GM19372 (cell line): ENCODE results near the gene ARHGEF16.

ENCODE experiments used
- ATAC-seq: cut with Tn5 transposase; IDR thresholded peaks from one replicate; pipeline ENCODE4 v1.9.1; 2021; ENCODE audit warnings: mild to moderate bottlenecking, low read depth, moderate library complexity; ENCODE audit not compliant: unreplicated experiment

The ARHGEF16 gene

DNA sequence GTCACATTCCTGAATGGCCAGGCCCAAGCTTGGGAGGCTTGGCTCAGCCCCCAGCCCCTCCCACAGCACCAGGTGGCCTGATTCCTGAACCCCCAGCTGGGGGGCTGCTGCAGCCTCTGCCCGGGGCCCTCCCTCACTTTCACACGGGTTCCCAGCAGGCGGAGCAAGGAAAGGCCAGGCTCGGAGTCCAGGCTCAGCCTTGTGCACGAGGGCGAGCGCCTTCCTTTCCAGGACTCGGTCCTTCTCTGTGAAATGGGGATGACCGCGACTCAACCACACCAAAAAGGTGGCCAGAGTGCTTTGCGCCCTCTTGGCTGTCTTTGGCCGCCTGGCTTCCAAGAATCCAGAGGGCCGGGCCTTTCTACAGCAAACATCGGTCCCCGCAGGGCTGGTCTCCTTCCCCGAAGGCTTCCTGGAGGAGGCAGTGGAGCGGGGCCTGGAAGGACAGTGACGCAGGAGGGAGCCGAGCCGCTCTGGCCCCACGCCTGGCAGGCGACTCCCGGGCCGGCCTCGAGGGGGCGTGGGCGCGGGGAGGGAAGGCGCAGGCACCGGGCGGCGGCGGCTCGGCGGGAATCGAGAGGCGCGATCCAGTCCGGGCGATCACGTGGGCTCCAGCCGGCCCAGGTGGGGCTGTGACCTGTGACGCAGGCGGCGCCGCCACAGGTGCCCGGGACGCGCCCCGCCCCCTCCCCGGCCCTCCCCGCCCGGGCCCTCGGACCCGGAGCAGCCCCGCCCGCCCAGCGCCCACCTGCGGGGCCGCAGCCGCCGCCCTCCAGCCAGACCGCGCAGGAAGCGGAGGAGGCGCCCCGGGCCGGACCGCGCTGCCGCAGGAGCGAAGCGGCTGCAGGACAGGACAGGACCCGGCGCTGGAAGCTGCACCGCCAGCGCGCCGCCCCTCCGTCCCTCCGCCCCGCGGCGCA, at the start of gene ARHGEF16:
ARHGEF16 (plus strand) TSS at position 775 of the 920 bp plus-strand sequence. CDS start 8,420 bp downstream, outside the sequence.
- no peak for ATAC-seq

DNA sequence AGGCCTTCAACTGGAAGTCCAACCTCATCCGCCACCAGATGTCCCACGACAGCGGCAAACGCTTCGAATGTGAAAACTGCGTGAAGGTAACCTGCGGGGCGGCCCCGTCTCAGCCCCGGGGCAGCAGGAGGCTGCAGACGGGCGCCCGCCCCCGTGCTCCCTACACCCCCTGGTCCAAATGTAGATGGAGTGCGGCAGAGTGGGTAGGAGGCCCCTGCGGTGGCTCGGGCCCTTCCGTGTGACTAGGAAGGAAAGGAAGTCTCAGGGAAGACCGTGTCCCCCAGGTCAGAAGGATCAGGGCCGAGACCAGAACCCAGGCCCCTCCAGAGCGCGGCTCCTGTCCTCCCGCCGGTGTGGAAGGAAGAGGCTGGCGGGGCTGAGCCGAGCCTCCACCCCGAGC, 49.7 kb upstream of the ARHGEF16 start:
- ATAC-seq: no peak

DNA sequence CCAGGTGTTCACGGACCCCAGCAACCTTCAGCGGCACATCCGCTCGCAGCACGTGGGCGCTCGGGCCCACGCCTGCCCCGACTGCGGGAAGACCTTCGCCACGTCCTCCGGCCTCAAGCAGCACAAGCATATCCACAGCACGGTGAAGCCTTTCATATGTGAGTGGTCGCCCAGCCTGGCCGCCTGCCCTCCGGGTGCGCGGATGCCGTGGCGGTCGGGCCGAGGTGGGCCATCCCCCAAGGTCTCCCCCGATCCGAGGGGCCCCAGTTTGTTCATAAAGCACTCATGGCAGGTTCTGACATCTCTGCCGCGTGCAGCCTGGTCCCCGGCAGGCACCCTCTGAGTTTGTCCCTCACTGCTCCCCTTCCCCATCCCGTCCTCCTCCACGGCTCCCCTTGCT, 49.0 kb upstream of the ARHGEF16 start:
- no peak for ATAC-seq

DNA sequence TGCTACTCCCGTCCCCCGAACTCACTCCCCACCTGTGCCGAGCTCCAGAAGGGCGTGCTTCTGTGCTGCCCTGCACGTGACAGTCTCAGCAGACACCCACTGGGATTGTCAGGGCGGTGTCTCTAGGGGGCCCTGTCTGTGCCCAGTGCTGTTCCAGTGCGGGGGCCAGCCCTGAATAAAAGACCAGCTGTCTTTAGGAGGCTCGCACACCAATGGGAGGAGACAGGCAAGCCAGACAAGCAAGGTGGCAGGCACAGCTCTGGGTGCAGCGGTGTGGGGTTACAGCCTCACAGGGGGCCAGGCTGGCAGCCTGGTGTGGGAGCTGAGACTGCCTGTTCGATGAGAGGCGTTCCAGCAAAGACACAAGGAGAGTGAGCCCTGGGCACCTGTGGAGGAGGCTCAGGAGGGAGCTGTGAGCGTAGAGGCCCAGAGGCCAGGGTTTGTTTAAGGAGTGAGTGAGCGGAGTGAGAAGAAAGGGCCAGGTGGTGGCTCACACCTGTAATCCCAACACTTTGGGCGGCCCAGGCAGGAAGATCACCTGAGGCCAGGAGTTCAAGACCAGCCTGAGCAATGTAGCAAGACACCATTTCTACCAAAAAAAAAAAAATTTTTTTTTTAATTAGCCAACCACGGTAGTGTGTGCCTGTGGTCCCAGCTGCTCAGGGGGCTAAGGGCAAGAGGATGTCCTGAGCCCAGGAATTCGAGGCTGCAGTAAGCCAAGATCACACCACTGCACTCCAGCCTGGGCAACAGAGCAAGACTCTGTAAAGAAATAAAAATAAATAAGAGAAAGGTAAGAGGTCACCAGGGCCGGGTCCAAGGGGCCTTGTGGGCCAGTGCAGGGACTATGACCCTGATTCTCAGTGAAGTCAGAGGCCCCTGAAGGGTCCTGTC, 48.2 kb upstream of the ARHGEF16 start:
- ATAC-seq: no peak

DNA sequence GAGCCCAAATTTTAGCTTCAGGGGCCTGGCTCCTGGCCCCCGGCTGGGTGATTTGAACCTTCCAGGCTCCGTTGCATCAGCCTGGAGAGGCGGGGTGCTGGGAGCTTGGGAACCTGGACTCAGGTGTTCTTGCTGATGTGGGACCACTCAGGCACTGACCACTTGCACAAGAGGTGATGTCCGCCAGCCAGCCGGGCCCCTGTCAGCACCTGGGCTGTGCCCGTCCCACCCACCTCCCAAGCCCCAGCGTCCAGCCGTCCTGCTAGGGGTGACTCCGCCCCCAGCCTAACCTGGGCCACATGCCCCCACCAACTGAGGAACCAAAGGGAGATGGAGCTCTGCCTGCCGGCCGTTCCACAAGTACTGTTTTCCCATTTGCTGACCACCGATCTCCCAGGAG, 47.4 kb upstream of the ARHGEF16 start:
- ATAC-seq: no peak

DNA sequence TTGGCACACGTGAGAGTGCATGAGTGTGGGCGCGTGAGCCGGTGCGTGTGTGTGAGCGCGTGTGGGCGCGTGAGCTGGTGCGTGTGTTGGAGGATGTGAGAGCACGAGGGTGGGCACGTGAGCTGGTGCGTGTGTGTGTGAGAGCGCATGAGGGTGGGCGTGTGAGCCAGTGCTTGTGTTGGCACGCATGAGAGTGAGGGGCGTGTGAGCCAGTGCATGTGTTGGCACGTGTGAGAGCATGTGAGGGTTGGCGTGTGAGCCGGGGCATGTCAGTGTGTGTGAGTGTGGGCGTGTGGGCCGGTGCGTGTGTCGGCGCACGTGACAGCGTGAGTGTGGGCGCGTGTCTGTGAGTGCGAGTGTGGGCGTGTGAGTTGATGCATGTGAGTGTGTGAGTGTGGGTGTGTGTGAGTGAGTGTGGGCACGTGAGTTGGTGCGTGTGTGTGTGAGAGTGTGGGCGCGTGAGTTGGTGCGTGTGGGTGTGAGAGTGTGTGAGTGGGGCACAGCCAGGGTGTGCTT, 45.7 kb upstream of the ARHGEF16 start:
- ATAC-seq: no peak

DNA sequence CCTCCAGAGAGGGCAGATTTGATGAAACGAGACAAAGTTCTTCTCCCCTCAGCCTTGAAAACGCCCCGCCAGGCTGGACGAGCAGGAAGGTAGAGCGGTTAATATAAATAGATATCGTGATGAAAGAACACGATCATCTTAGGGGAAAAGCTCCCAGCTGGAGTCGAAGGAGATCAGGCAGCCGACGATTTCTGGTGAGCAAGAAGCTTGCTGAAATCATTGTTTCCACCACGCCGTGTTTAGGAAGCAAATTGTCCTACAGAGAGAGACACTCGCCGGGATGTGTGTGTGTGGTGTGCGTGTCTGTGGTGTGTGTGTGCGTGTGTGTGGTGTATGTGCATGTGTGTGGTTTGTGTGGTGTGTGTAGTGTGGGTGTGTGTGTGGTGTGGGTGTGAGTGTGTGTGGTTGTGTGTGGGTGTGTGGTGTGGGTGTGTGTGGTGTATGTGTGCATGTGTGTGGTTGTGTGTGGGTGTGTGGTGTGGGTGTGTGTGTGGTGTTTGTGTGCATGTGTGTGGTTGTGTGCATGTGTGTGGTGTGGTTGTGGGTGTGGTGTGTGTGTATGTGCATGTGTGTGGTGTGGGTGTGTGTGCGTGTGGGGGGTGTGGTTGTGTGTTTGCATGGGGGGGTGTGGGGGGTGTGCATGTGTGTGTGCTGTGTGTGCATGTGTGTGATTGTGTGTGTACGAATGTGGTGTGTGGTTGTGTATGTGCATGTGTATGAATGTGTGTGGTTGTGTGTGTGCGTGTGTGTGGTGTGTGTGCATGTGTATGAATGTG, 44.9 kb upstream of the ARHGEF16 start:
- ATAC-seq: no peak

DNA sequence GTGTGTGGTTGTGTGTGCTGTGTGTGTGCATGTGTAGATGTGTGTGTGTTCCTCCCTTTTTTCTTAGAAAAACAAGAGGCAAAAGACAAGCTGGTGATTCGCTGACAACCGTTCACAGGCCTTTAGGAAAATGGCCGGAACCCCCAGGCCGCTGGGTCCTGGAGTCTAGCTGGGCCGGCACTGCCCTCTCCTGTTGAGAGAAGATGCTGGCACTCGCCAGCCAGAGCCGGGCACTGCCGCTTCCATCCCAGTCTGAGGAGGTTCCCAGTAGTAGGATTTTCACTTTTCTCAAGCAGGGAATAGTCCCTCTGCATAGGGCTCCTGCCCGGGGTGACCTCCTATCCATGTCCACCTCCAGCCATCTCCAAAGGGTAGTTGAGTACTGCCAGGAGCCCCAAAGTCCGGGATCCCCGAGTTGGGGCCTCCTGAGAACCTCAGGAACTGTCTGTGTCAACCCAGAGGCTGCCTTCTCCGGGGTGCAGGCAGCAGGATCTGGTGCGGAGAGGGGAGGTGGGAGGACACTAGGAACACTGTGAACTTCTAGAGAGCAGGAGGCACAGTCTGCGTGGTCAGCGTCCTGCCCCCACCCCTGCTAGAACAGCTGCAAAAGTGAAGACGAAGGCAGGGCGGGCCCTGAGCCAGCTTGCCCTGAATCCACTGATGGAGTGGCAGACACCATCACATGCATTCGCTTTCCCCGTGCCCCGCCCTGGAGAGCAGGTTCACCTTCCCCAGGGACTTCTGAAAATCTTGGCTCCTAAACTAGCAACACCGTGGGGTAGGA, 44.1 kb upstream of the ARHGEF16 start:
- no peak for ATAC-seq

DNA sequence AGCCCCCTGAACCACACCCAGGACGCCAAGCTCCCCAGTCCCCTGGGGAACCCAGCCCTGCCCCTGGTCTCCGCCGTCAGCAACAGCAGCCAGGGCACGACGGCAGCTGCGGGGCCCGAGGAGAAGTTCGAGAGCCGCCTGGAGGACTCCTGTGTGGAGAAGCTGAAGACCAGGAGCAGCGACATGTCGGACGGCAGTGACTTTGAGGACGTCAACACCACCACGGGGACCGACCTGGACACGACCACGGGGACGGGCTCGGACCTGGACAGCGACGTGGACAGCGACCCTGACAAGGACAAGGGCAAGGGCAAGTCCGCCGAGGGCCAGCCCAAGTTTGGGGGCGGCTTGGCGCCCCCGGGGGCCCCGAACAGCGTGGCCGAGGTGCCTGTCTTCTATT, 42.7 kb upstream of the ARHGEF16 start:
- ATAC-seq: no peak

DNA sequence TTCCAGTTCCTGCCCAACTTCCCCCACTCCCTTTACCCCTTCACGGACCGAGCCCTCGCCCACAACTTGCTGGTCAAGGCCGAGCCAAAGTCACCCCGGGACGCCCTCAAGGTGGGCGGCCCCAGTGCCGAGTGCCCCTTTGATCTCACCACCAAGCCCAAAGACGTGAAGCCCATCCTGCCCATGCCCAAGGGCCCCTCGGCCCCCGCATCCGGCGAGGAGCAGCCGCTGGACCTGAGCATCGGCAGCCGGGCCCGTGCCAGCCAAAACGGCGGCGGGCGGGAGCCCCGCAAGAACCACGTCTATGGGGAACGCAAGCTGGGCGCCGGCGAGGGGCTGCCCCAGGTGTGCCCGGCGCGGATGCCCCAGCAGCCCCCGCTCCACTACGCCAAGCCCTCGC, 42.1 kb upstream of the ARHGEF16 start:
- ATAC-seq: no peak

DNA sequence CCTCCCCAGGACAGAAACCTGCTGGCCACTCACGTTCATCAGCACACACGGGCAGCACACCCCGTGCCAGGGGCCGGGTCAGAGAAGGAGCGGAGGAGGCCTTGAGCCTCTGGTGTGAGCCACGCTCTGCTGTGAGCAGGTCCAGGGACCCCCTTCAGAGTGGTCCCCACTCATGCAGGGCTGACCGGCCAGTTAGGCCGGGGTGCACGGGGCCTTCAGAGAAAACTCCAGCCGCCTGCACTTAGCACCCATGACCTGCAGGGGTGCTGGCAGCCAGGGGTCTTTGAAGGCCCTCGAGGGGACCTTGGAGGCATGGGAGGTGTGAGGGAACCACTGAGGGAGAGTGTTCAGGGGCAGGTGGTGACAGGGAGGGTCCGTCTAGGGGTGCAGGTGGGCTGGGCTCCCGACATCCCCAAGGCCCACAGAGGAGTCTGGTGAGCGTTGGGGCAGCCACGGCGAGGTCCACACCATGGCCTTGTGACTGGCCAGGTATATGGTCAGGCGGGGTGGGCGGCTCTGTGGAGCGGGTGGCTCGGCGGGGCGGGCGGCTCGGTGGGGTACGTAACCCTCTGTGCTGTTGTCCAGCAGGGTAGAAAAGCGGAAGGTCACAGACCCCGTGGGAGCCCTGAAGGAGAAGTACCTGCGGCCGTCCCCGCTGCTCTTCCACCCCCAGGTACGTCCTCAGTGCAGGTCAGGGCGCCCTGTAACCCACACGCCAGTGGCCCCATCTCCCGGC, 40.3 kb upstream of the ARHGEF16 start:
- no peak for ATAC-seq

DNA sequence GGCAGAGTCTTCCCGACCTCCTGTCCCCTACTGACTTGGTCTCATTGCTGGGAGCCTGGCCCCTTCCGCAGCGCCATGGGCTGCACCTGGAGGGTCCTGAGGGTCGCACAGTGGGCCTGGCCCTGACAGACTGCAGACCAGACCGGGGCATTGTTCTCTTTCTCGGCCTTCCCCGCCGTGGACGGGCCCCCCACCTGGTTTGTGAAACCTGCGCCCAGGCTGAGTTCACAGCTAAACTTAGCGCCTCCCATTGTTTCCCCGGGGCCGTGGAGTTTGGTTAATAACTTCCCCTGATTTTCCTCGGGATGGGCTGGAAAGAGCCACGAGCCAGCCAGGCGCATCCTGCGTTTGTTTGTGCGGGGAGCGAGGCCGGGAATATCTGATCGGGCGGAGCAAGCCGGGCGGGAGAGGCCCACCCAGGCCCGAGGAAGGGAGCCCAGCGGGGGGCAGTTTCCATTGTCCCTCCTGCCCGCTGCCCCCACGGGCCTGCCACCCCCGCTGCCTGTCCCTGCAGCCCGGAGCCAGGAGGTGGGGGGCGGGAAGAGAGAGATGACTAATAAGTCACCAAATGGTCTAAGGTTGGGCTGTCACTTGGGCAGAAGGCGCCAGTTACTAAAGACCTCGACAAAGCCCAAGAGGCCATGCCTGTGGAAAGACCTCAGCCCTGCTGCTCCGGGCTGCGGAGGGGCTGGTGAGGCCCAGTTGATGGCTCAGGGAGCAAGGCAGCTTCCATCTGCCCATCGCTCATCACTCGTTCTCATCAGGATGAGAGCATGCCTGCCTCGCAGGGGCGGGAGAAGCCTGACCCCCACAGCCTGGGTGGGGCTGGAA, 39.0 kb upstream of the ARHGEF16 start:
- ATAC-seq: no peak

DNA sequence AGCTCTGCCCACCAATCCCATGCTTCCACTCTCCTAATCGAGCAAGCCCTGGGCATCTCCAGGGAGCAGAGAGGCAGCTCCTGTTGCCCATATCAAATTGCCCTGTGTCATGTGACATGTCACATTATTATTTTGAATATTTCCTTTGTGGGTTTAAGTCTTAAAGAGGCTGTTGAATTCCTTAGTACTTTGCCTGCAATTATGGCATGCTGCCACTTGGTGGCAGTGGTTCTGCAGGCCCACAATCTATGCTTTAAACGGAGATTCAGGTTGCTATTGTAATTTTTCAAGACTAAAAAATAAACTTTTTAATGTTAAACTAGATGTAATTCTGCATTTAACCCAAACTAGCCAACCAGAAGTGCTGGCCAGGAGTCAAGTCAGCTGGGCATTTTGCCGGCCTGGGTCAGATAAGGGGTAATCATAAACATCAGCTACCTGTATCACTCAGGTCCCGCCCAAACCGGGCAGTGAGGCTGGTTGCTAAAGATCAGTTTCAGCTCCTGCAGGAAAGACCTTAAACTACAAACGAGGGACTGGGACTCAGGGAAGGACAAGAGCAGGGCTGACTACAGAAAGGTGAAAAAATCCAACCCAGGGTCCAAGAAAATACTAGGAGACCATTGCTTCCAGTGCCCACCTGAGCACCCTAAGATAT, 37.3 kb upstream of the ARHGEF16 start:
- no peak for ATAC-seq

DNA sequence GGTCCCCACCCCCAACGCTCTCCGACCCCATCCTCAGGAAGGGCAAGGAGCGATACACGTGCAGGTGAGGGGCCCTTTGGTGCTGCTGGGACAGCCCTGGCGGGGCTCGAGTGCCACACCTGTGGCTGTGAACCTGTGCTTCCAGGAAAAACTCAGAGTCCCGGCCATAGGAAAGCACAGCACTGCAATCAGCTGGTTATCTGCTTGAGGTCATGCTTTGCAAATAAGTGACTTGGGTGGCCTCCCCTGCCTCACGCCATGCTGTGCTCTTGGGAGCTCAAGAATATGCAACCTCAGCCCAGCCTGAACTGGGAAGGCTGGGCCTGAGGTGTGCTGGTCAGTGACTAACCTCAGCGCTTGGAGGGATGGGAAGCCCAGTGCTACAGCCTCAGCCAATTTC, 36.5 kb upstream of the ARHGEF16 start:
- ATAC-seq: no peak

DNA sequence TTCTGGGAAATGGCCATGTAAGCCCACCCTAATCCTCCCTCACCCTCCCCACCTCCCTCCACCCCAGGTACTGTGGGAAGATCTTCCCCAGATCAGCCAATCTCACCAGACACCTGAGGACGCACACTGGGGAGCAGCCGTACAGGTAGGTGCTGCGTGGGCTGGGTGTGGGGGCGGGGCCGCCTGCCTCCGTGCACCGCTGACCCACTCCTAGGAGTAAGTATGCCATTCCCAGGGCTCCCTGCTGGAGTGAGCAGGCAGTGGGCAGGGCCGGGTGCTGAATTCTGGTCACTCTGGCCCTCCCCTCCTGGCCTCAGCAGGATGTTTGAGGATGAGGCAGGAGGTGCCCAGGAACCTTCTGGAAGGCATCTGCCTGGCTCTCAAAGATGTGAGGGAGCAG, 35.9 kb upstream of the ARHGEF16 start:
- ATAC-seq: no peak

DNA sequence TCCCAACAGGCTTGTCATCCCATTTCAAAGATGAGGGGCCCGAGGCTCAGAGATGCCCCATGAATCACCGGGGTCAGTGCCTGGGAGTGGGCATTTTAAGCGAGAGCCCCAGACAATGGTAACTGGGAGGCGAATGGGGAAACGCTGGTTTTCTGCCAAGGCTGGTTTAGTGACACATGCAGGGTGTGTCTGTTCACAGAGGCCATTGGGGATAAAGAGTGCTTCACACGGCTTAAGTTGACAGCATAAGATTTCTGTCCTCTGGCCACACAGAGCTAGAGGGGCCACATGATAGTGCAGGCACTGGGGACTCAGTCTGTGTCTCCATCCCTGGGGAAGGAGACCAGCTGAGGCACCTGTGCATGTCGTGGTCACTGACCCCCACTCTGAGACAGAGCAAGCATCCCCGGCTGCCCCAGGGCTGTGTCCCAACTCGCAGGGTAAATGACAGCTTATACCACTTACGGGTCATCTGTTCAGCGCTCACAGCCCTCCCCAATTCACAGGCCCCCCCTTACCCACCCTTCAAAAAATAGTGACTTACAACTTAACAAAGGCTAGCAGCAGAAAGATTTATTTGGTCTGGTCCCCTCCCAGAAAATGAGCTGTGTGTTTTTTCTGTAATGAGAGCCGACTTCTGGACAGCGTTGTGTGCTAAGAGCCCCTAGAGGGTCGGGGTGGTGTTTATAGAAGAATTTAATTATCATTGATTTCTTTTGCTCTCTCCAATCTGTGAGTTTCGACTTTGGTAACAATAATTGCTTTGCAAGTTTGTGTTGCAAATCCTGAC, 34.9 kb upstream of the ARHGEF16 start:
- no peak for ATAC-seq
